H7 (cell line): Measurements from ENCODE around the gene SUGP1. TPM values are rescaled to one million over a fixed set of nuclear protein-coding genes. Genes with fewer than 3 reads are reported as not detected.
A peak's percentile ranks its signal among the peaks of the same experiment; 100 is the strongest.

Experiments
- DNase-seq: peaks from one replicate; pipeline ENCODE4 v3.0.0; 2012
- H3K27me3 ChIP-seq: 2 replicates; pipeline ENCODE4 v1.6.0; 2011; ENCODE audit warnings: mild to moderate bottlenecking, low read length; ENCODE audit not compliant: control insufficient read depth, insufficient read depth
- H3K36me3 ChIP-seq: replicated peaks from 2 replicates; pipeline ENCODE4 v1.5.1; 2011; ENCODE audit warnings: low read length; ENCODE audit not compliant: control insufficient read depth, insufficient read depth
- H3K4me3 ChIP-seq: 2 replicates; pipeline ENCODE4 v1.5.1; 2011; ENCODE audit warnings: low read depth, mild to moderate bottlenecking, control low read depth, low read length, moderate library complexity; ENCODE audit not compliant: insufficient read depth
- total RNA-seq: library from RNA; depleted of rRNA; stranded (reverse); fragments of >200 nt; shearing (Covaris generic); gene quantifications from 2 replicates; pipeline ENCODE4 v1.2.3, GENCODE V29; 2014

Gene SUGP1
- total RNA-seq, 1 experiment from 2014 or later: 44.4 TPM

DNA sequence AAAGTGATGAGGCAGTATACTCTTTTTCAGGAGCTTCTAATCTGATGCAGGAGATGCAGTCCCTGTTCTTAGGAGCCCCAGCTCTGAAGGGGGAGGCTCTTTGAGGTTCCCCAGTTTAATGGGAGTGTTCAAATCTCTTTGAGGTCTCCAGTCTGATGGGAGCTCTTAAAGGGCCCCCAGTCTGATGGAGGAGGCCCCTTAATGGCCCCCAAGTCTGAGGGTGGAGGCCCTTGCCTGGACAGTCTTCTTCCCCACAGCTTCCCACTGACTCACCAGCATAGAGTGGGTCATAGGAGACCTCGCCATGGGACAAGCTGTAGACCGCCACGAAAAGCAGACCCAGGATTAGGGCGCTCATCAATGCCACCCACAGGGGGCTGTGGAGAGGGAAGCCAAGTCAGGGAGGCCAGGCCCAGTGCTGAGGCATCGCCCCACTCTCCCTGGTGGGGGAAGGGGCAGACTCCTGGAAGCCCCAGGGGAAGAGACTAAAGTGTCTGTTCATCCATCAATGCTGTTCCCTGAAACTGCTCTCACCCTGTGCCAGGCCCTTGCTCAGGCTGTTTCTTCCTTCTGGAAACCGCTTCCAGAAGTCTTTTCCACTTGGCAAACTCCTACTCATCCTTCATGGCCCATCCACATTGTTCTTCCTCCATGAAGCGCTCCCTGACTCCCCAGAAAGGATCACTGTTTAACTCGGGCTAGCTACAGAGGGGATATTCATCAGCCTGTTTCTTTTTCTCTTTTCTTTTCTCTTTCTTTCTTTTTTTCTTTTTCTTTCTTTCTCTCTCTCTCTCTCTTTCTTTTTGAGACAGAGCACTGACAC lies 49.3 kb downstream of the SUGP1 start:
- H3K4me3 ChIP-seq: no peak overlapping the region

DNA sequence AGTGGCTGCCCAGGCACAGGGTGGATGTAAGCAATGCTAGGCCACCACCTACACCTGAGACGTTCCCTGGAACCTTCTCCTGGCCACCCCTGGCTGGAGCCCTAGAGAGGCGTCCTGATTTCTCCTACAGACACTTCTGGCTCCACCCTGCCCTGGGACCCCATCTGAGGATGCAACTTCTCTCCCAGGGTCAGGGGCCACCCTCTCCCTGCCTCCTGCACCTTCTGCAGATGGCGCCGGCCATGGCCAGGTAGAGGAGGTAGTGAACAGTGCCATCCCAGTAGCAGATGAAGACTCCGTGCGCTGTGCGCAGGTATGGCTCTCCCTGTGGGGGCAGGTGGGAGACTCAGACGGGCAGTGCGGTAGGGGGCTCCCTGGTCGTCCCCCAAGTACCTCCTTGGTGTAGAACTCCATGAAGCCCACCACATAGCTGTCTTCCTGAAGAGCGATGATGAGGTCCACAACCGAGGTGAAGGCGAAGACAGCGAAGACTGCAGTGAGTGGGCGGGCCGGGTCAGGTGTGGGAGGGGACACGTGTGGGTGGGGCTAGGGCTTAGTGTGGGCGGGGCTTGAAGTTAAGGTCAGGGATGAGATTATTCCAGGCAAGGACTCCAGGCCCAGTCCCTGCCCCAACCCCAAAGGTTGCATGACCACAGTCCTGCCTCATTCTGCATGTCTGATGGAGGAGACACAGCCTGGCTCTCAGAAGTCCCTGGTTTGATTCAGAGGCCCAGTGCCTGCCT lies 50.2 kb downstream of the SUGP1 start:
- DNase-seq: peak; percentile 90
- Histone ChIP-seq H3K36me3 (no peaks in the 10 kb centered on the region), H3K27me3 (peaks cover 21% of the 10 kb centered on the region; the same call in 1 of the 2 replicates), H3K4me3 (no peak overlapping the region)

More for the DNA sequence above, 49.3 kb downstream of the SUGP1 start:
- H3K36me3 ChIP-seq: no peaks in the 10 kb centered on the region; the same call in 1 of the 2 replicates
- DNase-seq: no peak
- peaks cover 21% of the 10 kb centered on the region; the same call in 1 of the 2 replicates for H3K27me3 ChIP-seq

DNA sequence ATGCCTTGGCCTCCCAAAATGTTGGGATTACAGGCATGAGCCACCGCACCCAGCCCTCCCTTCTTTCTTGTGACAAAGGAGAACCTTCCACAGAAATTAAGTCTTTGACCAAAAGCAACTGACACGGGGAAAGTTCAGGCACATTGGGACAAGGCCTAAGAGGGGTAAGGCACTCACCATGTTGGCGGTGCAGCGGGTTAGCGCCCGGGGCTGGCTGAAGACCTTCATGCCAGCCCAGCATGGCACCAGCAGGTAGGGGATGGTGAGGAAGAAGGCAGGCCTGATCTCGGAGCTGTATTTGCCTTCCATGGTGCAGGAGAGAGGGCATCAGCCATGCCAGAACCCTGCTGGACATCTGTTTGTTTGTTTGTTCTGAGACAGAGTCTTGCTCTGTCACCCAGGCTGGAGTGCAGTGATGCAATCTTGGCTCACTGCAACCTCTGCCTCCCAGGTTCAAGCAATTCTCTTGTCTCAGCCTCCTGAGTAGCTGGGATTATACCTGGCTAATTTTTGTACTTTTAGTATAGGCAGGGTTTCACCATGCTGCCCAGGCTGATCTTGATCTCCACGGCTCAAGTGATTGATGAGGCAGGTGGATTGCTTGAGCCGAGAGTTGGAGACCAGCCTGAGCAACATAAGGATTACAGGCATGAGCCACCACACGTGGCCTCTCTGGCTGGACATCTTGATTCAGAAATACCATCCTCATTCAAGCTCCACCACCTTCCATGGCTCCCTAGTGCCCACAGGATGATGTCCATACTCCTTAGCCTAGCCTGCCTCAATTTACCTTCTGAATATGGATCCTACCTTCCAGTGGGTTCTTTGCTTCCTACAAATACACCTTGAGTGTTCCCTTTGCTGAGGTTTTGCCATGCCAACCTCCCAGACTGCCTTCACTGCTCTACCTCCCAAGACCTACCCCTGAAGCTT lies 51.6 kb downstream of the SUGP1 start:
- DNase-seq: no peak
- H3K36me3 ChIP-seq: no peaks in the 10 kb centered on the region
- H3K27me3 ChIP-seq: peaks cover 23% of the 10 kb centered on the region
- H3K4me3 ChIP-seq: no peak overlapping the region

DNA sequence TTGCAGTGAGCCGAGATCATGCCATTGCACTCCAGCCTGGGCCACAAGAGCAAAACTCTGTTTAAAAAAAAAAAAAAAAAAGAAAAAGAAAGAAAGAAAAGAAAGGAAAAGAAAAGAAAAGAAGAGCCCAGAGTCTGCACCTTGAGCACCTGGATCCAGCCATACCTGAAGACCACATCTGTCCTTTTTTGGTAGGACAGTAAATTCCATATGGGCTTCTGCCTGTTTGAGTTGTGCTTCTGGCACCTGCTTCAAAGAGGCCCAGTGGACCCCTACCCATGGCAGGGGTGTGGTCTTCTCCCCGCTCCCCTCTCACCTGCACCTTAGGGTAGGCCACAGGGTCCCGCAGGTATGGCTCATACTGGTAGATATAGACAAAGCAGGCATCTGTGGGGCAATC lies 53.0 kb downstream of the SUGP1 start:
- Histone ChIP-seq H3K4me3 (no peak overlapping the region), H3K27me3 (peaks cover 23% of the 10 kb centered on the region), H3K36me3 (no peaks in the 10 kb centered on the region)
- DNase-seq: no peak

DNA sequence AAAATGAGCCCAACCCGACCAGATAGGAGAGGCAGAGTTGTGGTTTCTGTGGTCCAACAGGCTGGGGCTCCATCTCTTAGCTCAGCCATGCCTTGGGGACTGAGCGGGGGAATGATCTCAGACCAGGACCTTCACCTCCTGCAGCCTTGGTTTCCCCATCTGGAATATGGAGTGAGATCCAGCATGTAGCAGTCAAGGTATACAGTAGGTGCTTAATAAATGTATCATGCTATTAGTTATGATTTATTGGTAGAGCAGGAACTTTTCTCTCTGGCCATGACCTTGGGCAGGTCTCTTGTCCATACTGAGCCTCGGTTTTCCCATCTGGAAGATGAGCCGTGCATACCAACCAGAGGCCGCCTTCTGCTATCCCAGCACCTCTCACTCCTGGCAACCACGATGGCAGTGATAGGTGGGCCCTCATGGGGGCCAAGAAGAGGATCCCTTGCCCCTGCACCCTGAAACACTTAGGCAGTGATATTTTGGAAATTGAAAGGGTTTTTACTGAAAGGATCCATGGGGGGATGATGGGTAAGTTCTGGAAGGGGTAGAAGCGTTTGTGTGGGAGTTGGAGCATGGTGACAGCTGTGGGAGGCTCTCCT lies 56.3 kb downstream of the SUGP1 start:
- peaks cover 30% of the 10 kb centered on the region for H3K27me3 ChIP-seq
- DNase-seq: no peak
- H3K4me3 ChIP-seq: no peak overlapping the region
- no peaks in the 10 kb centered on the region for H3K36me3 ChIP-seq

DNA sequence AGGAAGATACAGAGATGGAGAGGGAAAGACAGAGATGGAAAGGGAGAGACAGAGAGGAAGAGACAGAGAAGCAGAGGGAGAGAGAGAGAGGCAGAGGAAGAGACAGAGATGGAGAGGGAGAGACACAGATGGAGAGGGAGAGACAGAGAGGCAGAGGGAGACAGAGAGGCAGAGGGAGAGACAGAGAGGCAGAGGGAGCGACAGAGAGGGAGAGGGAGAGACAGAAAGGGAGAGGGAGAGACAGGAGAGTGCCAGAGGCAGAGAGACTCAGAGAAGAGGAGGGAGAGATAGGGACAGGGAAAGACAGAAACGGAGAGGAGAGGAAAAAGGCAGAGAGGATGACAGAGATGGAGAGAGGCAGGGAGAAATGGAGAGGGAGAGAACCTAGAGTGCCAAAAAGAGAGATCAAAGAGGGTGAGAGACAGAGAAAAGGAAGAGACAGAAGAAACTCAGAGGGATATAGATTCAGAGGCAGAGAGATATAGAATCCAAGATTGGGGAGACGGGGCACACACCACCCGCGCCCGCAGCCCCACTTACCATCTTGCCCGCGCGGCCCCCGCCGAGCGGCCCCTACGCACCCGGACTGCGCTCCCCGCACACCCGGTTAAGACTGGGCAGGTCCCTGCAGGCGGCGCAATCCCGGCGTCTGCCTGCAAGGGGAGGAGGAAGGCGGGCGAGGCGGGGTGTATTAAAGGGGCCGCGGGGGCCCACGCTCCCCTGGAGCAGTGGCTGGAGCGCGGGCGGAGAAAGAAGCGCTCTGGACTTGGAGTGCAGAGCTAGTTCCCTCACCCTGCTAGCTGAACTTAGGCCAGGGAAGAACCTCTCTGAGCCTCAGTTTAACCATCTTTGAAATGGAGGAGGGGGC lies 57.9 kb downstream of the SUGP1 start:
- no peaks in the 10 kb centered on the region for H3K36me3 ChIP-seq
- H3K4me3 ChIP-seq: peak overlapping the region; percentile 63
- DNase-seq: peak; percentile 94
- peaks cover 30% of the 10 kb centered on the region for H3K27me3 ChIP-seq

DNA sequence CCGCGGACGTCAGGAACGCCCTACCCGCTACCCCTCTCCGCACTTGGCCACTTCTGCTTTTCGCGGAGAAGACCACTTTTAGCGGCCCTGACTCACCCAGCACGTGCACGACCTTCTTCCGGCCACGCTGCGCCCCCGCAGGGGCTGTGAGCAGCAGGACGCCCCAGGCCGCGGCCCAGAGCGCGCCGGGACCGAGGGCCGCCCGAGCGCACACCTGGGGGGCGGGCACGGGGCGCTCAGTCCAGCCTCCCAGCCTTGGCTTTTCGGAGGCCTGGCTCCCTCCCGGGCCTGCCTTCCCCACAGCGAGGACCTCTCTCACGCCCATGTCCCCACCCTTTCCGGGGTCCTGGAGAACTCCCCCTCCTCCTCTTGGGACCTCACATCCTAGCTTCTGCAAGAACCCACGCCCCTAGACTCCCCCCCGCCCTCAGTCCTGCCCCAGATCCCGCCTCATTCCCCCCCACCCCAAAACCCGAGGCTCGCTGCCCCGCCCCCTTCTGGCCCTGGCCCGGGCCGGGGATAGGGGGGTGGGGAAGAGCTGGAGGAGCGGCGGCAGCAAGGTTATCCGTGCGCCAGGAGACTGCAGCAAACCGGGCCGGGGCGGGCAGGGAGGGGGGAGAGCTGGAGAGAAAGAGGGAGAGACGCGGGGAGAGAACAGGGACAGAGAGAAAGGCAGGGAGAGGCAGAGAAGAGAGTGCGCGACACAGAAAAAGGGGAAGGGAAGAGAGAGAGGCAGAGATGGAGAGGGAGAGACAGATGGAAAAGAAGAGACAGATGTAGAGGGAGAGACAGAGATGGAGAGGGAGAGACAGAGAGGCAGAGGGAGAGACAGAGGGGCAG lies 58.7 kb downstream of the SUGP1 start:
- Histone ChIP-seq H3K36me3 (no peaks in the 10 kb centered on the region), H3K4me3 (peak overlapping the region; percentile 63), H3K27me3 (peaks cover 30% of the 10 kb centered on the region)
- DNase-seq: peak; percentile 99

DNA sequence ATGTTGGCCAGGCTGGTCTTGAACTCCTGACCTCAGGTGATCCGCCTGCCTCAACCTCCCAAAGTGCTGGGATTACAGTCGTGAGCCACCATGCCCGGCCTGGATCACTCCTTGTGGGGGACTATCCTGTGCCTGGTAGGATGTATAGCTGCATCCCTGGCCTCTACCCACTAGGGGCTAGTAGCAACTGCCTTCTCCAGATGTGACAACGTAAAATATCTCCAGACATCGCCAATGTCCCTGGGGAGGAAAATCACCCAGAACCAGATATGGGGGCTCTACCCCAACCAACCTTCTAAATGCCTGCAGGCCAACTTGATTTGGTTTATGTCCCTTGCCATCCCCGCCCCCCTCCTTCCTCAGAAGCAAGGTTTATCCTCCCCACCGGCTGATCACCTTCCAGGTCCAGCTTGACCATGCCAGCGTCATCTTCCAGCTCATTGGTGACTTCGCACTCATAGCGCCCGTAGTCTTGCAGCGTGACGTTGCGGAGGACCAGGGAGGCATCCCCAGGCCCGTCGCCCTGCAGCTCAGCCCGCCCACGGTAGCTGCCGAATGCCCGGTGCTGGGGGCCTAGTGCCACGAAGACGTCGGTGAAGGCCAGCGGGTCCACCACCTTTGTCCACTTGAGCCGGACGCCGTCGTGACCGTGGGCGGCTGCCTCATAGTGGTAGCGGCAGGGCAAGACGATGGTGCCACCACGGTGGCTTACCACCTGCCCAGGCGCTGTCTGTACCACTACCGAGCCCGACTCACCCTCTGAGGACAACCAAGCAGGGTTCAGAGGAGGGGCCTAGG lies 59.7 kb downstream of the SUGP1 start:
- Histone ChIP-seq H3K4me3 (peak overlapping the region; percentile 63), H3K36me3 (no peaks in the 10 kb centered on the region), H3K27me3 (peaks cover 30% of the 10 kb centered on the region)
- DNase-seq: peak; percentile 59

DNA sequence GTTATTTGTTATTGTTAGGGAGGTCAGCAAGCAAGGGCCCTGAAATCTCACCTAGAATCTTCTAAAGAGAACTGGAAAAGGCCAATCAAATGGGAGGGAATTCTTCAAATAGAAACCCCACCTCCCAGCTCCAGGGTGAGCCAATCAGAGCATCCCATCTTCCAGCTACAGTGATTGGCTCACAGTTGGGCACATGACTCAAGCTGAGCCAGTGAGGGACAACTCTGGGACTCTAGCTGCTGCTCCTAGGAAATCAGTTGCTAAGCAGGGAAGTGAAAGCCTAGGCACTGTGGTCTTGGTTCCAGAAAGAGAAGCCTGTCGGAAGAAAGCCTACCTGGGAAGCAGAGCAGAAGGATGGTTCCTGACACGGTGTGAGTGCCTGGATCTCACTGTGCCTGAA lies 60.6 kb downstream of the SUGP1 start:
- Histone ChIP-seq H3K4me3 (no peak overlapping the region), H3K36me3 (no peaks in the 10 kb centered on the region), H3K27me3 (peaks cover 30% of the 10 kb centered on the region)
- DNase-seq: peak; percentile 95

DNA sequence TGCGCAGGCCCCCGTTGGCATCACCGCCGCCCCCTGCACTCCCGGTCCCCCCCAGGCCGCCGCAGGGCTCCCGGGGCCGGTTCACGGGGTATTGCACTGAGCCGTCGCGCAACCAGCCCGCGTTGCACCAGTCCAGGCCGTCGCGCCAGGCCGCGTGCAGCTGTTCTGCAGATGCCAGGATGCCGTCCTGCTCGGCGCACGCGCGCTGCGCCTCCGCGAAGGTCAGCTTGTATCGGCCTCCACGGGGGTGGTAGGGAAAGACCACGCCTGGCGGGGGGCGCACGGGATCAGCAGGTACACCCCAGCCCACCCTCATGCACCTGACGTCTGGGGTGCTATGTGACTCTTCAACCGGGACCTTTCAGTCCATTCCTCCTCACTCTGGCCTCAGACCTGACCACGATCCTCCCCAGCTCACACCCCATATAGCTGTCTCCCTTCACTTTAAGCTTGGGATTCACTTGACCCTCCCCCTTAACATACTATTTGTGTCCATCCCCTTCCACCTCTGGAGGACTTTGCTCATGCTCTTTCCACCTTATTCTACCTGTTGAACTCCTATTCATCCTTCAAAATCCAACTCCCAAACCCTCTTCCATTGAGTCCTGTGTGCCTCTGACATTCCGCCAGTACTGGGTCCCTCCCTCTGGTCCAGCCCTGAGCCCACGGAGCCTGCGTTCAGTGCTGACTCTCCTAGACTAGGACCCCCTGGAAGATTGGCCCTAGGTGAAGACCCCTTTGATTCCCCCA lies 61.5 kb downstream of the SUGP1 start:
- Histone ChIP-seq H3K36me3 (no peaks in the 10 kb centered on the region), H3K4me3 (no peak overlapping the region), H3K27me3 (peaks cover 29% of the 10 kb centered on the region)
- peak; percentile 40 for DNase-seq

DNA sequence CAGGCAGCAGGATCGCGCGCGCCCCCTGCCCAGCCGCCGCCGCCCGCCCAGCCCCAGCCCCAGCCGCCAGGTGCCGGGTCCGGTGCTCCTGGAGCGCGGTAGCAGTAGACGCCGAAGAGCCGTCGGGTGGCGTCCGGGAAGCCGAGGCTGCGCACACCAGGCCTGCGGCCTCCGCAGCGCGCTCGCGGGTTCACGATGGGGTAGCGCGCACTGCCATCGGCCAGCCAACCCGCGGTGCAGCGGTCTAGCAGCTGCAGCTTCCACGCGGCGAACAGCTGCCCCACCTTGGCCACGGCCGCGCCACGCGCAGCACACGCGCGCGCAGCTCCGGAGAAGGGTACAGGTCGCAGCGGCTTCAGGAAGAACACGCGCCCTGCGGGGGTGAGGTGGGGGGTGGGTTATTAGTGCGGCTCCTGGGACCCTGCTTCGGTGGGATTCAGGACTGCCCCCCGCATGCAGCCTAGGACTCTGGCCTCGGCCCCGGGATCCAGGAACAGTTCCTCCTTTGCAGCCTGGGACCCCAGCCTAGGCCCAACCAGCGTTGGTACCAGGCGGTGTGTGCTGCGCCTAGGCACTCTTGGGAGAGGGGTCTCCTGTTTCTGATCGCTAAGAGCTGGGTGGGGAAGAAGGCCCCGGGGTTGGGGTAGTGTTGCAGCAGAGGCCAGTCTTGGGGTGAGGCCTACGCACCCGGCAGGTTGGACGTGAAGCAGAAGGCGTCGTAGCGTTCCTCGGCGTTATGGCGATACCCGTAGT lies 62.3 kb downstream of the SUGP1 start:
- Histone ChIP-seq H3K4me3 (no peak overlapping the region), H3K27me3 (peaks cover 24% of the 10 kb centered on the region), H3K36me3 (no peaks in the 10 kb centered on the region)
- DNase-seq: no peak
